ENCODE results near the gene ELAVL2.

Gene ELAVL2

GRCh38 chr9:23821375-23822181 lies 4.5 kb downstream of the ELAVL2 start:
- DNase-seq = no peak

- no peak for DNase-seq
These were observed 5.3 kb downstream of the ELAVL2 start for GRCh38 chr9:23820451-23821374.

GRCh38 chr9:23819403-23819802 lies 6.6 kb downstream of the ELAVL2 start:
- DNase-seq = no peak

GRCh38 chr9:23814243-23814642 lies 11.8 kb downstream of the ELAVL2 start:
- DNase-seq = no peak

GRCh38 chr9:23812673-23813072 lies 13.4 kb downstream of the ELAVL2 start:
- no peak for DNase-seq

- no peak for DNase-seq
These were observed 14.4 kb downstream of the ELAVL2 start for GRCh38 chr9:23811633-23812032.

- DNase-seq = no peak
These were observed 22.8 kb downstream of the ELAVL2 start for GRCh38 chr9:23803216-23803615.

- DNase-seq = no peak
These were observed 24.5 kb downstream of the ELAVL2 start for GRCh38 chr9:23801523-23801922.

GRCh38 chr9:23799521-23799920 lies 26.5 kb downstream of the ELAVL2 start:
- DNase-seq = no peak

- DNase-seq = no peak
These were observed 27.7 kb downstream of the ELAVL2 start for GRCh38 chr9:23798325-23798724.

GRCh38 chr9:23796209-23796608 lies 29.8 kb downstream of the ELAVL2 start:
- DNase-seq = no peak

GRCh38 chr9:23790351-23791260 lies 35.4 kb downstream of the ELAVL2 start:
- DNase-seq = no peak

GRCh38 chr9:23789529-23790254 lies 36.3 kb downstream of the ELAVL2 start:
- DNase-seq = no peak

GRCh38 chr9:23784962-23785361 lies 41.1 kb downstream of the ELAVL2 start:
- no peak for DNase-seq

- no peak for DNase-seq
These were observed 42.5 kb downstream of the ELAVL2 start for GRCh38 chr9:23783509-23783908.

- no peak for DNase-seq
These were observed 46.8 kb downstream of the ELAVL2 start for GRCh38 chr9:23779220-23779619.

GRCh38 chr9:23777328-23777727 lies 48.7 kb downstream of the ELAVL2 start:
- no peak for DNase-seq

GRCh38 chr9:23775549-23775948 lies 50.5 kb downstream of the ELAVL2 start:
- no peak for DNase-seq

- DNase-seq = no peak
These were observed 51.8 kb downstream of the ELAVL2 start for GRCh38 chr9:23774266-23774665.

- no peak for DNase-seq
These were observed 53.7 kb downstream of the ELAVL2 start for GRCh38 chr9:23772385-23772783.

GRCh38 chr9:23771746-23772384 lies 54.2 kb downstream of the ELAVL2 start:
- no peak for DNase-seq

Data from cortex of kidney (tissue), 1 donor.